Ishikawa (cell line): Measurements from ENCODE around the gene PRRG4.

Experiments
- CEBPB ChIP-seq: IDR thresholded peaks from 2 replicates; pipeline ENCODE4 v1.6.1; 2012
- CREB1 ChIP-seq: IDR thresholded peaks from 2 replicates; pipeline ENCODE4 v1.6.1; 2012; ENCODE audit warnings: low read depth
- EGR1 ChIP-seq: IDR thresholded peaks from 2 replicates; pipeline ENCODE4 v1.6.1; 2012
- EP300 ChIP-seq: IDR thresholded peaks from 2 replicates; pipeline ENCODE4 v1.6.1; 2012; ENCODE audit warnings: borderline replicate concordance
- RAD21 ChIP-seq: IDR thresholded peaks from 2 replicates; pipeline ENCODE4 v1.6.1; 2012; ENCODE audit warnings: low read depth
- TCF12 ChIP-seq: IDR thresholded peaks from 2 replicates; pipeline ENCODE4 v1.6.1; 2012; ENCODE audit warnings: low read depth
- TEAD4 ChIP-seq: IDR thresholded peaks from 2 replicates; pipeline ENCODE4 v1.6.1; 2012
- YY1 ChIP-seq: IDR thresholded peaks from 2 replicates; pipeline ENCODE4 v1.6.1; 2012; ENCODE audit warnings: low read depth
- TF ChIP-seq, protein P1 (sequence below): IDR thresholded peaks from 2 replicates; pipeline ENCODE4 v1.6.1; 2012

DNA sequence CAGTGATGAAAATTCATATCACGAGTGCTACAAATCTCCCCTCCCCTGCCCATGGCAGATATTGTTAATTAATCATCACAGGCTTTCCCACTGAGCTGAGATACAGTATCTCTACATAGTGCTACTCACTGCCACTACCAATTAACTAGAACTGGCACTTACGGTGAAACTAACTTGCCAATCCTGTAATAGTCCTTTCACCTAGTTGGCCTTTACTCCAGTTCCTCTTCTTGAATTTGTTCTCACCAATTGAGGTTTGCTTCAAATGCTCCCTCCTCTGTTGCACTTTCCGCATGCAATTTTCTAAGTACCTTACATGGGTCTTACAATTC lies 11.9 kb upstream of the PRRG4 start:
- TF ChIP-seq EGR1 (no peak), CEBPB (no peak), EP300 (no peak), TEAD4 (no peak), YY1 (no peak), RAD21 (no peak), TCF12 (no peak), CREB1 (no peak)
- TF ChIP-seq, protein P1, sequence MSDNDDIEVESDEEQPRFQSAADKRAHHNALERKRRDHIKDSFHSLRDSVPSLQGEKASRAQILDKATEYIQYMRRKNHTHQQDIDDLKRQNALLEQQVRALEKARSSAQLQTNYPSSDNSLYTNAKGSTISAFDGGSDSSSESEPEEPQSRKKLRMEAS = no peak
